ENCODE results near the gene INSIG2. TPM values are rescaled to one million over a fixed set of nuclear protein-coding genes. Genes with fewer than 3 reads are reported as not detected.
"Not testable (repeated sequence)": the region's sequence is repeated elsewhere in the genome, so short reads cannot be mapped to it uniquely, and the experiment has no call there.

The INSIG2 gene
- total and polyA plus RNA-seq, 8 donors, result 31.5 to 56.6 (median 37.9) TPM

DNA sequence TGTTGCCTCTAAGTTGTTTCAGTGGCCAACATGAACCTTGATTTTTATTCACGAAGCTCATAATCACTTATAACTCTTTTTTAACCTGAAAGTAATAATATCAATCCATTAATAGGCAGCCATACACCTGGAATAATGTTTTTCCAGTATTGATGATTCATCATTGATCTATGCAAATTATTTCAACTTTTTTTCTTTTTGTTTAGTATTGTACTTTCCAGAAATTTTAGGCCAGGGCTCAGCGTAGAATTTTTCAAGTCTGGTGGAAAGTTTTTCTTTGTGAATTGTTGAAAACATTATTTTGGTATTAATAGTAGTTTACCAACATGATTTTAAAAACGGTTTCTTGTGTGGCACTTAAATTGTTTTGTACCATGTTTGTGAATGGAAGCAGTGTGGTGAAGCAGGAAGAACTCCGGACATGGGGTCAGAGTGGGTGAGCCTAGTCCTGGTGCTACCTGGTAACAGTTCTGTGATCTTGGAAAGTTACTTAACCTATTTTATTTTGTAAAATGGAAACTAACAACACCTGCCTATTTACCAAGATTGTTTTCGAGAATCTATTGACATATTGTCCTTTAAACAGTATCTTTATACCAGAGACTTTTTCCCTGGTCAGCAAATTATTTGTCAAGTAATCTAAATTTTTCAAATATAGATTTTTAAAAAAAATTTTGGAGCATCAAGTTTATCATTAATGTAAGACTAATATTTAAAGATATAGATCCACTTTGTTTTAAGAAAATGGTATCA lies 2.3 kb downstream of the INSIG2 start:
- peaks cover 0 to 50% of the 10 kb centered on the region in 2 donors for H3K4me1 ChIP-seq
- no peaks in the 10 kb centered on the region for H3K27me3 ChIP-seq
- TF ChIP-seq, protein P1, sequence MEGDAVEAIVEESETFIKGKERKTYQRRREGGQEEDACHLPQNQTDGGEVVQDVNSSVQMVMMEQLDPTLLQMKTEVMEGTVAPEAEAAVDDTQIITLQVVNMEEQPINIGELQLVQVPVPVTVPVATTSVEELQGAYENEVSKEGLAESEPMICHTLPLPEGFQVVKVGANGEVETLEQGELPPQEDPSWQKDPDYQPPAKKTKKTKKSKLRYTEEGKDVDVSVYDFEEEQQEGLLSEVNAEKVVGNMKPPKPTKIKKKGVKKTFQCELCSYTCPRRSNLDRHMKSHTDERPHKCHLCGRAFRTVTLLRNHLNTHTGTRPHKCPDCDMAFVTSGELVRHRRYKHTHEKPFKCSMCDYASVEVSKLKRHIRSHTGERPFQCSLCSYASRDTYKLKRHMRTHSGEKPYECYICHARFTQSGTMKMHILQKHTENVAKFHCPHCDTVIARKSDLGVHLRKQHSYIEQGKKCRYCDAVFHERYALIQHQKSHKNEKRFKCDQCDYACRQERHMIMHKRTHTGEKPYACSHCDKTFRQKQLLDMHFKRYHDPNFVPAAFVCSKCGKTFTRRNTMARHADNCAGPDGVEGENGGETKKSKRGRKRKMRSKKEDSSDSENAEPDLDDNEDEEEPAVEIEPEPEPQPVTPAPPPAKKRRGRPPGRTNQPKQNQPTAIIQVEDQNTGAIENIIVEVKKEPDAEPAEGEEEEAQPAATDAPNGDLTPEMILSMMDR (IDR thresholded peaks at IDR 0.05), result no peak
- H3K9me3 ChIP-seq, result no peaks in the 10 kb centered on the region
- H3K27ac ChIP-seq, result peak overlapping the region in 1 of 2 donors; percentile 81
- peak overlapping the region in 1 of 2 donors; percentile 89 for H3K4me3 ChIP-seq
- no peaks in the 10 kb centered on the region for H3K36me3 ChIP-seq
- DNase-seq (no peak), ATAC-seq (no peak)
- intact Hi-C loops (cut with DNase I), result no loop called here

DNA sequence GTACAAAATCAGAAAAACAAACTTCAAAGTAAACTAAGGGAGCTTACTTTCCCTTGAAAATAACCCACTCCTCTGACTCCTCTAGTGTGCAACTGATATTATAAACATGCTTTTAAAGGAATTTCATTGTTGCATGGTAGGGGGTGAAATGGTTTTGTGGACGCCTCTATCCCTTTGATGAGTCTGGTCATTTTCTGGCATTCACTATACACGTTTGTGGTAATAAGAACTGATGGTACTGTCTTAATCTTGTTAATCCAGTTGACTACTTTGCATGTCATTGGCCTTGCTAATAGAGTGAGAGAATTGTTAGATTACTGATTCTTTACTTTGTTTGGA lies 2.8 kb downstream of the INSIG2 start:
- TF ChIP-seq, protein P1 (IDR thresholded peaks at IDR 0.05), result no peak
- H3K27ac ChIP-seq, result no peak overlapping the region
- no peak overlapping the region for H3K4me3 ChIP-seq
- DNase-seq, result no peak
- no peaks in the 10 kb centered on the region for H3K27me3 ChIP-seq
- no peak for ATAC-seq
- intact Hi-C loops (cut with DNase I), result no loop called here
- H3K4me1 ChIP-seq, result peaks cover 0 to 54% of the 10 kb centered on the region in 2 donors
- H3K9me3 ChIP-seq, result no peaks in the 10 kb centered on the region
- no peaks in the 10 kb centered on the region for H3K36me3 ChIP-seq

DNA sequence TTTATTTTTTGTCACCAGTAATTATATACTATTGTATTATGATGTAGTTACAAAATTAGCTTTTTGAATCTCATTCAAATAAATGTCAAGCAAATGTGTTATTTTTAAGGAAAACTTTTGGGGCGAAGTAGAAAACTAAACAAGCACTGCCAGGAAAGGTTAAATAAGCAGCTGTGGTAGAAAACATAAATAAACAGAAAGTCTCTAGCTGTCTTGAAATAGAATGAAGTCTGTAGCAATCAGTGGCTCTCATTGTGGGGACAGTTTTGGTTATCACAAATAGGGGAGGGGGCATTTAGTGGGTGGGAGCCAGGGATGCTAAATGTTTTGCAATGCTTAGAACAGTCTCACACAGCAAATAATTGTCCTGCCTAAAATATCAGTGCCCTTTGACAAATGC lies 3.4 kb downstream of the INSIG2 start:
- TF ChIP-seq, protein P1 (IDR thresholded peaks at IDR 0.05), result no peak
- no peak overlapping the region for H3K27ac ChIP-seq
- H3K4me1 ChIP-seq, result peaks cover 0 to 54% of the 10 kb centered on the region in 2 donors
- no peaks in the 10 kb centered on the region for H3K36me3 ChIP-seq
- no peaks in the 10 kb centered on the region for H3K9me3 ChIP-seq
- DNase-seq (peak in 1 of 4 donors; percentile 37), ATAC-seq (no peak)
- H3K27me3 ChIP-seq, result no peaks in the 10 kb centered on the region
- intact Hi-C loops (cut with DNase I), result no loop called here
- no peak overlapping the region for H3K4me3 ChIP-seq

DNA sequence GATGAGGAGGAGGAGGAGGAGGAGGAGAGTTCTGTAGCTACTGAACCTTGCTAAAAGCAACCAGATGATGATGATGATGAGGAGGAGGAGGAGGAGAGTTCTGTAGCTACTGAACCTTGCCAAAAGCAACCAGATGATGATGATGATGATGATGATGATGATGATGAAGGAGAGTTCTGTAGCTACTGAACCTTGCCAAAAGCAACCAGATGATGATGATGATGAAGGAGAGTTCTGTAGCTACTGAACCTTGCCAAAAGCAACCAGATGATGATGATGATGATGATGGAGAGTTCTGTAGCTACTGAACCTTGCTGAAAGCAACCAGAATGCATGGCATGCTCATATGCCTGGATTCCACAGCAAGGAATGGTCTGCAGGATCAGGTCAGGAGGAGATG lies 5.8 kb downstream of the INSIG2 start:
- H3K4me3 ChIP-seq; H3K9me3 ChIP-seq; H3K27ac ChIP-seq; DNase-seq; H3K36me3 ChIP-seq; ATAC-seq; H3K27me3 ChIP-seq; intact Hi-C loops (cut with DNase I): not testable (repeated sequence)
- H3K4me1 ChIP-seq, result peaks cover 0 to 66% of the 10 kb centered on the region in 2 donors

DNA sequence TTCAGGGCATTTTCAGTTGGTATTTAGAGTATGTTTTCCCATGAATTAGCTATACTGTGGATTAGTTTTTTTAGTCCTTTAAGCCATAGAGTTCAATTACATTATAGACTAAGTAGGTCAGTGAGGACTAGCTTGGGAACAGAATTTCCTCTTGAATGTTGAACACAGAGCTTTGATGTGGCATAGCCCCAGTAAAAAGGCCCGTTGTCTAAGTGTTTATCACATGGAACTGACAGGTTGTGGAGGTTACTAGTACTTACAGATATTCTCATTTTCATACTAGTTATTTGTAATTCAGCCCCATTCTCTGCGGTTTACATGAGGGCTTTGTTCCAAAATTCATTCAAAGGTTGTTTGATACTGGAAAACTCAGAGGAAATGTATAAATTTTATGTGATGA lies 6.2 kb downstream of the INSIG2 start:
- no peak overlapping the region for H3K4me3 ChIP-seq
- DNase-seq (no peak), ATAC-seq (no peak)
- no peaks in the 10 kb centered on the region for H3K9me3 ChIP-seq
- TF ChIP-seq, protein P1 (IDR thresholded peaks at IDR 0.05), result no peak
- intact Hi-C loops (cut with DNase I), result no loop called here
- H3K27me3 ChIP-seq, result no peaks in the 10 kb centered on the region
- peaks cover 0 to 67% of the 10 kb centered on the region in 2 donors for H3K4me1 ChIP-seq
- no peak overlapping the region for H3K27ac ChIP-seq
- H3K36me3 ChIP-seq, result no peaks in the 10 kb centered on the region

DNA sequence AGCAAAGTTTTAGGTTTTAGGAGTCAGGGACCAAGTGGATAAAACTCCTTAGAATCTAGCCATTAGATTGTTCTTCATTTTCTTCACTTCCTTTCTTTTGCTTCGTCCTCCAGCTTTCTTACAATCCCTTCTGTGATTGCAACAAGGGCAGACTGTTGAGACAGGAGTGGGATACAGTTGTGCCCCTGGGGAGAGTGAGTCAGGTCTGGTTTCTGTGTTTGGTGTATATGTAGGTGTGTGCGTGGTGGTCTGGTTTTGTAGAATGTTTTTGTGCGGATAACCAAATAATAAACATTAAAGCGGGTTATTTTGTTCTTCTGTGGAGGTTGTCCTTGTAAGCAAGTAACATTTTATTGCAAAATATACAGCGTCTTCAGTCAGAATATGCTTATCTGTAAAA lies 7.3 kb downstream of the INSIG2 start:
- Histone ChIP-seq H3K27ac (no peak overlapping the region), H3K4me1 (peaks cover 0 to 59% of the 10 kb centered on the region in 2 donors), H3K27me3 (no peaks in the 10 kb centered on the region), H3K4me3 (no peak overlapping the region), H3K36me3 (no peaks in the 10 kb centered on the region), H3K9me3 (no peaks in the 10 kb centered on the region)
- TF ChIP-seq, protein P1 (IDR thresholded peaks at IDR 0.05), result no peak
- ATAC-seq (no peak), DNase-seq (no peak)
- intact Hi-C loops (cut with DNase I), result no loop called here

All from left lung (tissue), 10 donors.